HG03025 (cell line): ENCODE data around the gene MOSMO.
"Not testable (repeated sequence)": the region's sequence is repeated elsewhere in the genome, so short reads cannot be mapped to it uniquely, and the experiment has no call there.

Source experiments
- ATAC-seq: cut with Tn5 transposase; IDR thresholded peaks from one replicate; pipeline ENCODE4 v1.9.1; 2021; ENCODE audit warnings: mild to moderate bottlenecking, moderate library complexity; ENCODE audit not compliant: unreplicated experiment, low FRiP score

The MOSMO gene

GRCh38 chr16:22088642-22089041 lies 80.7 kb downstream of the MOSMO start:
- no peak for ATAC-seq

- no peak for ATAC-seq
These were observed 82.0 kb downstream of the MOSMO start for GRCh38 chr16:22089910-22090309.

GRCh38 chr16:22091721-22092120 lies 83.8 kb downstream of the MOSMO start:
- no peak for ATAC-seq

GRCh38 chr16:22092143-22092933 lies 84.4 kb downstream of the MOSMO start, which contains the start of gene VWA3A:
Gene VWA3A (plus strand): TSS chr16:22092541. CDS start chr16:22092638, 97 bp downstream.
- no peak for ATAC-seq

- ATAC-seq: no peak
These were observed 85.4 kb downstream of the MOSMO start for GRCh38 chr16:22093331-22093730.

- no peak for ATAC-seq
These were observed 86.1 kb downstream of the MOSMO start for GRCh38 chr16:22093996-22094395.

GRCh38 chr16:22098405-22099255 lies 90.7 kb downstream of the MOSMO start:
- no peak for ATAC-seq

GRCh38 chr16:22099256-22099975 lies 91.5 kb downstream of the MOSMO start:
- no peak for ATAC-seq

- ATAC-seq: no peak
These were observed 95.5 kb downstream of the MOSMO start for GRCh38 chr16:22103441-22103840.

- no peak for ATAC-seq
These were observed 101.5 kb downstream of the MOSMO start for GRCh38 chr16:22109258-22109898.

- not testable (repeated sequence) for ATAC-seq
These were observed 103.7 kb downstream of the MOSMO start for GRCh38 chr16:22111629-22112028.

- no peak for ATAC-seq
These were observed 108.3 kb downstream of the MOSMO start for GRCh38 chr16:22116095-22116700.

- ATAC-seq: no peak
These were observed 109.7 kb downstream of the MOSMO start for GRCh38 chr16:22117609-22118008.

- ATAC-seq: no peak
These were observed 112.5 kb downstream of the MOSMO start for GRCh38 chr16:22120440-22120839.

GRCh38 chr16:22122239-22122638 lies 114.3 kb downstream of the MOSMO start:
- no peak for ATAC-seq

GRCh38 chr16:22123146-22123545 lies 115.2 kb downstream of the MOSMO start:
- ATAC-seq: no peak

- ATAC-seq: no peak
These were observed 116.0 kb downstream of the MOSMO start for GRCh38 chr16:22123759-22124490.

GRCh38 chr16:22124583-22125284 lies 116.8 kb downstream of the MOSMO start:
- no peak for ATAC-seq
